Mononuclear cell (primary cell): Measurements from ENCODE around the gene STAT3. TPM values are rescaled to one million over a fixed set of nuclear protein-coding genes. Genes with fewer than 3 reads are reported as not detected.
"Not testable (repeated sequence)": the region's sequence is repeated elsewhere in the genome, so short reads cannot be mapped to it uniquely, and the experiment has no call there.

Experiments used
- H3K27me3 ChIP-seq: 2 replicates; pipeline ENCODE4 v1.6.0; 2011; ENCODE audit warnings: low read length, control low read depth; ENCODE audit not compliant: insufficient read depth
- H3K4me1 ChIP-seq: 2 replicates; pipeline ENCODE4 v1.5.1; 2011; ENCODE audit warnings: mild to moderate bottlenecking, low read length, control low read depth; ENCODE audit not compliant: insufficient read depth
- H3K4me3 ChIP-seq: 2 replicates; pipeline ENCODE4 v1.5.1; 2011; ENCODE audit warnings: mild to moderate bottlenecking, low read length, moderate library complexity
- H3K9me3 ChIP-seq: 2 replicates; pipeline ENCODE4 v1.5.1; 2011; ENCODE audit warnings: low read depth, mild to moderate bottlenecking, control low read depth, low read length
- total RNA-seq: library from RNA; depleted of rRNA; stranded (reverse); fragments of >200 nt; gene quantifications from one replicate; pipeline ENCODE4 v1.2.3, GENCODE V29; 2012

Gene STAT3
- total RNA-seq, 1 donor = 216 TPM

DNA sequence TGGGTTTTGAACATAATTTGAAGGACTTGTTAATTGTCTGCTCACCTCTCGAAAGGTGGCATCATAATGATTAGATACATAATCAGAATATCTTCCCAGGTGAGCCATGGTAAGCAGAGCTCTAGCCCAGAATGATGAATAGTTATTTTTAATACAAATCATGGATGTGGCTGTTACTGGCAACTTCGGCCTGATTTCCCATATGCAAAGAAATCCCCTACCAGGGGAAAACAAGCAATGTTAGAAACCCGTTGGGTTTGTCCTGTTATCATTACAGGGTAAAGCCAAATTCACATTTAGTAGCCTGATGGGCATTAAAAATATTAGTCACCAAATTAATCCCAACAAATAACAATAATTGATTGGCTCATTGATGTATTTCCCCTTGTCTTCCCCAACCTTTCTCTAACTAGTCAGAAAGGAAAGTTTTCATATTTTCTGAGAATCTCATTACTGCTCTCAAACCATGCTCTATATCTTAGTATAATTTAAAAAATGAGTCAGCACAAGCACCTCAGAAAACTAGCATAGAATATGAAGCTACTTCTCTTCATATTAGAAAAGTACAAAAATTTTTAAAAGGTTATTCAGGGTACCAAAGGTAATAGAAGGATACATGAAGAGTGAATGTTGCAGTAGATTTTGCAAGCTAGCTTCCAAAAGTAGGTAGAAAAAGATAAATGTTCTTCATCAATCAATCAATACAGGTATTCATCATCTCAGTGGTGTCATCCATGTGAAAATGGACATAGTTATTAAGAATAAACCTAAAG, 117.0 kb downstream of the STAT3 start:
- Histone ChIP-seq H3K9me3 (no peaks in the 10 kb centered on the region), H3K4me1 (peaks cover 51% of the 10 kb centered on the region), H3K27me3 (no peaks in the 10 kb centered on the region), H3K4me3 (no peak overlapping the region)

DNA sequence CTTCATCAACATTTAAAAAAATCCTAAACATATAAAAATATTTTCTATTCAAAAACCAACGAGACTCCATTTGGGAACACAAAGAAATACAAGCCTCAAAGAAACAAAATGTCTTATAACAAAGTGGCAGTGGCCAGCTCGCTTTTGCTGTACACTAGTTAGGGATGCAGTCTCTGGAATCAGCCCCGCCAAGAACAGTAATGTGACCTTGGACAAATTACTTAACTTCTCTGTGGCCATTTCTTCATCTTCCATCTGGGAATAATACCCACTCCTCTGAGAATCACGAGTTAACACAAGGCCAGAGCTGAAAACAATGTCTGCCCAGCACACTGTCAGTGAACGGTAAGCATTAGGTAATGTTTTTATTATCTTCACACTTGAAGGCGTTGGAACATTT, 117.6 kb downstream of the STAT3 start:
- H3K4me1 ChIP-seq = peaks cover 51% of the 10 kb centered on the region
- no peaks in the 10 kb centered on the region for H3K27me3 ChIP-seq
- H3K9me3 ChIP-seq = no peaks in the 10 kb centered on the region
- no peak overlapping the region for H3K4me3 ChIP-seq

DNA sequence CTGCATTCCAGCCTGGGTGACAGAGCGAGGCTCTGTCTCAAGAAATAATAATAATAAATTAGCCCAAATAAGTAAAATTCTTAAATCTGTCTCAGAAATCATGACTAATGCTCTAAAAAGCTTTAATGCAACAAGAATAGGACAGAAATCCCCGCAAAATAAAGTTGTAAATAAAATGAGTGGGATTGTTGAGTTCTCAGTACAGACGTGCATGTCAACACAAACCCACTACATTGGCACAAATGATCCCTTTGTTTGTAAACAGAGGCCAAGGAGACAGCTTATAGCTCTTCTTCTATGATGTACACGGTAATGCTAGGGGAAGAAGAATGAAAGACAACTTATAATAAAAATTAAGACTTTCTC, 118.1 kb downstream of the STAT3 start:
- no peak overlapping the region for H3K4me3 ChIP-seq
- H3K27me3 ChIP-seq = no peaks in the 10 kb centered on the region
- no peaks in the 10 kb centered on the region for H3K9me3 ChIP-seq
- peaks cover 48% of the 10 kb centered on the region for H3K4me1 ChIP-seq

DNA sequence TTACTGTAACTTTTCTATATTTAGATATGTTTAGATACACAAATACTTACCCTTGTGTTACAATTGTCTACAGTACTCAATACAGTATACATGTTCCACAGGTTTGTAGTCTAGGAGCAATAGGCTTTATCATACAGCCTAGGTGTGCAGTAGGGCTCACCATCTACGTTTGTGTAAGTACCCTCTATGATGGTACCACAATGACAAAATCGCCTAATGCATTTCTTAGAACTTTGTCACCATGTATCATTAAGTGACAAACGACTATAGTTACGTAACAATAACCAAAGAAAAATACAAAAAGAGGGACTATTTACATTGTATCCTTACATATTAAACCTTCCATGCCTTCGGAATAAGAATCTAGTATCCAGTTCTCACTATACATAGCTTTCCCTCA, 120.0 kb downstream of the STAT3 start:
- Histone ChIP-seq H3K4me3 (no peak overlapping the region), H3K9me3 (no peaks in the 10 kb centered on the region), H3K4me1 (peaks cover 31% of the 10 kb centered on the region), H3K27me3 (no peaks in the 10 kb centered on the region)

GRCh38 chr17:42266918-42267766, 121.1 kb downstream of the STAT3 start:
- no peak overlapping the region for H3K4me3 ChIP-seq
- H3K4me1 ChIP-seq = peaks cover 25% of the 10 kb centered on the region
- no peaks in the 10 kb centered on the region for H3K27me3 ChIP-seq
- H3K9me3 ChIP-seq = no peaks in the 10 kb centered on the region

DNA sequence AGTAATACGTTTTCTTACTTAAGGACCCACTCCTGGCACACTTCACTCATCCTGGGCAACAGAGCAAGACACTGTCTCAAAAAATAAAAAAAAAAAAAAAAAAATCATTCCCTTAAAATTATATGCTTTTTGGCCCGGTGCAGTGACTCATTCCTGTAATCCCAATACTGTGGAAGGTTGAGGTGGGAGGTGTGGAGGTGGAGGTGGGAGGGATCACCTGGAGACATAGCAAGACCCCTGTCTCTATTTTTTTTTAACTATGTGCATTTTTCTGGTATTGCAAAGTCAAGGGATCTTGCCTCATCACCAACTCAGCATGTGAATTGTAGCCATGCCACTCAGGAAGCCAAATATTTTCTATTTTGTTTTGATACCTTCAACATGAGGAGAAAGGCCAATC, 121.8 kb downstream of the STAT3 start:
- Histone ChIP-seq H3K4me3 (no peak overlapping the region), H3K4me1 (peaks cover 19% of the 10 kb centered on the region)

GRCh38 chr17:42264366-42264765, 123.9 kb downstream of the STAT3 start:
- H3K4me1 ChIP-seq = peaks cover 15% of the 10 kb centered on the region
- H3K4me3 ChIP-seq, H3K27me3 ChIP-seq, H3K9me3 ChIP-seq: not testable (repeated sequence)

More for the DNA sequence above, 121.8 kb downstream of the STAT3 start:
- no peaks in the 10 kb centered on the region for H3K9me3 ChIP-seq
- H3K27me3 ChIP-seq = no peaks in the 10 kb centered on the region

Other genes with a start within 250 kb of the STAT3 start
- 106 TPM for gene RAB5C, start 233.5 kb downstream of the STAT3 start, total RNA-seq
- gene KCNH4, start 207.3 kb downstream of the STAT3 start, total RNA-seq = under 0.01 TPM
- gene HCRT, start 203.0 kb downstream of the STAT3 start, total RNA-seq = not detected
- gene GHDC, start 193.9 kb downstream of the STAT3 start, total RNA-seq = 9.9 TPM
- 60.2 TPM for gene STAT5B, start 112.1 kb downstream of the STAT3 start, total RNA-seq
- gene STAT5A, start 99.9 kb downstream of the STAT3 start, total RNA-seq = 117 TPM
- gene CAVIN1, start 34.8 kb upstream of the STAT3 start, total RNA-seq = 0.21 TPM
- gene ATP6V0A1, start 70.4 kb upstream of the STAT3 start, total RNA-seq = 38.4 TPM
- 7.9 TPM for gene NAGLU, start 147.8 kb upstream of the STAT3 start, total RNA-seq
- gene HSD17B1, start 164.5 kb upstream of the STAT3 start, total RNA-seq = 0.31 TPM
- gene COASY, start 173.7 kb upstream of the STAT3 start, total RNA-seq = 10.2 TPM
- gene MLX, start 178.7 kb upstream of the STAT3 start, total RNA-seq = 22.0 TPM
- gene PSMC3IP, start 189.3 kb upstream of the STAT3 start, total RNA-seq = 1.4 TPM
- 34.7 TPM for gene RETREG3, start 220.9 kb upstream of the STAT3 start, total RNA-seq
- gene TUBG1, start 221.2 kb upstream of the STAT3 start, total RNA-seq = 3.1 TPM